ENCODE measurements around the gene RUFY3.

The RUFY3 gene

GRCh38 chr4:70841951-70842350, 120.2 kb downstream of the RUFY3 start:
- no peak for DNase-seq (ENCODE audit: low read depth)

- DNase-seq (ENCODE audit: low read depth), result no peak
Observed at GRCh38 chr4:70842761-70843435, 121.1 kb downstream of the RUFY3 start.

GRCh38 chr4:70844180-70844579, 122.4 kb downstream of the RUFY3 start:
- no peak for DNase-seq (ENCODE audit: low read depth)

- no peak for DNase-seq (ENCODE audit: low read depth)
Observed at GRCh38 chr4:70849291-70849690, 127.5 kb downstream of the RUFY3 start.

GRCh38 chr4:70855464-70855863, 133.7 kb downstream of the RUFY3 start:
- DNase-seq (ENCODE audit: low read depth), result no peak
